HG03135 (cell line): Measurements from ENCODE around the gene ME3.
"Not testable (repeated sequence)": the region's sequence is repeated elsewhere in the genome, so short reads cannot be mapped to it uniquely, and the experiment has no call there.

Experiments
- ATAC-seq: cut with Tn5 transposase; IDR thresholded peaks from one replicate; pipeline ENCODE4 v1.9.1; 2021; ENCODE audit warnings: mild to moderate bottlenecking, moderate library complexity; ENCODE audit not compliant: unreplicated experiment

Gene ME3

DNA sequence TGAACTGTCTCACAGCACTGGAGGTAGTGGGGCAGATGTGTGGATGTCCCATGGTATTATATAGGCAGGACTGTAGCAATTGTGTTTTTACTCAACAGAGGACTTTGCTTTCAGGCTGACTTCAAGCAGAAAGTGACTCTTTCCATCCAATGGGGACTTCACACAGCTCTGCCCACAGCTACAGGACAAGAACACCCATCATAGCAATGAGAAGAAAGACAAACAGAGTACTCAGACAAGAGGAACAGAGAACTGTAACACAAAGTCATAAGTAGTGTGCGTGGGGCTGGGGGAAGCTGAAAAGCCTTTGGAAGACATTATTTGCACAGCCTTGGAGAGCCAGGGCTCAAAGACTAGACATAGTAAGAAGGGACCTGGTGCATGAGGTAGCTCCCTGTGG lies 227.4 kb downstream of the ME3 start:
- no peak for ATAC-seq

DNA sequence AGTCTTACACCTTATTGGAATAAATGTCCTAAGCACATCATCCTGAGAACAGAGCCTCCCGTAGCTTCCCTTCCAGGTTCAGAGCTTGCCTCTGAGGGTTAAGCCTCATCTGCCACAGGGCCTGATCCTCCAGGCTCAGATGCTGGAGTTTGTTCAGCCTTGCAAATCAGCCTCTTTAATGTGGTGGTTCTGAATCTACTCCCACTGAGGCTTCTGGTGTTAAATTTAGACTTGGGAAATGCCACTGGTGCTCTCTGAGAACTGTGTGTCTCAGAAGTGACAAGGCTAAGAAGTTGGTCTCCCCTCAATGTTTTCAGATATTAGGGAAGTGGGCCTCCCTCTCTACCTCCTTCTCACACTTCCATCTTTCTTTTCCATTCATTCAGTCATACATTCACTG lies 229.0 kb downstream of the ME3 start:
- no peak for ATAC-seq

DNA sequence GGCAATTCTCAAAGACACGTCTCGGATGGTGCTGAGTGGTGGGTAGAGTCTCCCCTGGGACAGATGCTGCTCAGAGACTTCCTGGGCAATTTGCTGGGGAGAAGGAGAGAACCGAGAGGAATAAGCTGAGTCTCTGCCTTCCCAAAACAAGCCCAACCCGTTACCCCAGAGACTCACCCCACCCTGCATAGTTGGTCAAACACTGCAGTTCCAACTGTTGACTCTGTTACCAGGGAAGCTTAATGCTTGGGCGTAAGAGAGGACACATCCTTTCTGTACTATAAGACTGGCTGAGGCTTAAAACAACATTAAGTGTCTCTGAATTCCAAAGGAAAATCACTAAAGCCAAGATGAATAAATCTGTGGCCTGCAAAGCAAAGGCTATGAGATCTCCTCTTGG lies 229.6 kb downstream of the ME3 start:
- ATAC-seq = no peak

DNA sequence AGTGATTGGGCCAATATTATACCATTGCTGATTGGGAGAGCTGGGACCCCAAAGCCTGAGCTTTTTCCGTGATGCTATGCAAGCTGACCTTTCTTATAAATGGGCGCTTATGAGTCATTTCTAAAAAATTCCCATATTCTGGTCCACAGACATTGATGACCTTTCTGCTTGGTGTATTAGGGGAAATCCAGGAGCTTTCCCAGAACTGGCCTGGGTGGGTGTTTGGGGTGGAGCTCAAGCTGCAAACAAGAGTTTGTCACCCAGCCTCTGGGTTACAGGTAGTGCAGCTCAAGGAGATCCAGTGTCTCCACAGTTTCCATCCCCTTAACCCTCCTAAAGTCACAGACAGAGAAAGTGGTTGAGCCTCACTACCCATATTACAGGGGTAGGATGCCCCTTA lies 230.0 kb downstream of the ME3 start:
- no peak for ATAC-seq

DNA sequence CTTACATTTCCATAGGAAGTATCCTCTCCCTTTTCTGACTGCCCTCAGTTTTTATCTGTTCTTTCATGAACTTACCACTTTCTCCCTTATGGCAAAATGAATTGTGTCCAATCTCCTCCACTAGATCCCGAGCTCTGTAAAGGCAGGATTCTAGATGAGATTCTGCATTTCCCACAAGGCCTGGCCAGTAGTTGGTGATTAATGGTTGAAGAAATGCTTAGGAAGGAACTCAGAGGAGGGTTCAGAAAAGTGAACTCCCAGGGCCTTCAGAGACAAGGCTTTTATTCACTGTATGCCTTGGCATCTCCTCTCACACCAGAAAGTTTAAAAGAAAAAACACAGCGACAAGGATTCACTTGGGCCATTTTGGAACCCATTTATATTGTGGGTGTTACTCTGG lies 231.6 kb downstream of the ME3 start:
- no peak for ATAC-seq

DNA sequence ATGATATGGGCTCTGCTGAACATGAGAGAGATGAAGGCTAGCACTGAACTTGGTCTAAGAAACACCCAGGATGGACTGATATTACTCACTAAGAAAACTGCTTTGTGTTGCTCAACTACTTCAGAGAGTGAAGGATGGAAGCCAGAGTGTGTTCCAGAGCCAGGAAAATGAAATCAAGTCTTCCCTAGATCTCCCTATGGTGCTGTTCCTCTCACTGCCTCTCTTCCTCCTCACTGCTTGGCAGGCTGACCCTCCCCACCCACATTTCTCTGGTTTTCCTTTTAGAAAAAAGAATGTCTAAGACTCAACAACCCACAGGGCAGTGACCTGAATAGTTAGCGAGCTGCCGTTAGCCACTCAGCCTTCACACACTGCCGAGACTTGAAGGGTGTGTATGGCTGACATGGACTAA lies 232.1 kb downstream of the ME3 start:
- no peak for ATAC-seq

DNA sequence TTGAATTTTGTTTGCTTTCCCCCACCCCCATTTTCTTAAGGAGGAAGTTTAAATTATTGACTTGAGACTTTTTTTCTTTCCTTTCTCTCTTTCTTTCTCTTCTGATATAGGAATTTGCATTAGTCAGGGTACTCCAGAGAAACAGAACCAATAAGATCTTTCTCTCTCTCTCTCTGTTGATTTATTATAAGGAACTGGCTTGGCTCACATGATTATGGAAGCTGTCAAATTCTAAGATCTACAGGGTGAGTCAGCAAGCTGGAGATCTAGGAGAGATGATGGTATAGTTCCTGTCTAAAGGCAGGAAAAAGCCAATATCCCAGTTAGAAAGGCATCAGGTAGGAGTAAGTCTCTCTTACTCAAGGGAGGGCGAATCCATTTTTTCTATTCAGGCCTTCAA lies 233.7 kb downstream of the ME3 start:
- no peak for ATAC-seq

DNA sequence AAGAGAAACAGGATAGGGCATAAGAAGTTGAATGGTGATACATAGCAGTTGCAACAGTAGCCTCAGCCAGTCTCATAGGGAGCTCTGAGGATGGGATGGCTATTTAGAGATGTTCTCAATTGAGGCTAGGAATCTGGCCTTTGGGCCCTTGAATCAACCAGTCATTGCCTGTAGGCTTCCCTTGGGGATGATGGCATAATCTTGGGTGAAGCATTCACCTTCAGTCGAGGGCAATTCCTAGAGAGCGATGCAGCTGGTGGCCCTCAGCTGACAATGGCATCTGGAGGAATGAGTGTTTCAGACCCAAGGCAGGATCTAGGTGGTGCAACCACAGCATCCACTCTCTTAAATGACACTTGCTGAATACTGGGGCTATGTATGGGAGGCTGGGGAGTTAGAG lies 236.7 kb downstream of the ME3 start:
- no peak for ATAC-seq

DNA sequence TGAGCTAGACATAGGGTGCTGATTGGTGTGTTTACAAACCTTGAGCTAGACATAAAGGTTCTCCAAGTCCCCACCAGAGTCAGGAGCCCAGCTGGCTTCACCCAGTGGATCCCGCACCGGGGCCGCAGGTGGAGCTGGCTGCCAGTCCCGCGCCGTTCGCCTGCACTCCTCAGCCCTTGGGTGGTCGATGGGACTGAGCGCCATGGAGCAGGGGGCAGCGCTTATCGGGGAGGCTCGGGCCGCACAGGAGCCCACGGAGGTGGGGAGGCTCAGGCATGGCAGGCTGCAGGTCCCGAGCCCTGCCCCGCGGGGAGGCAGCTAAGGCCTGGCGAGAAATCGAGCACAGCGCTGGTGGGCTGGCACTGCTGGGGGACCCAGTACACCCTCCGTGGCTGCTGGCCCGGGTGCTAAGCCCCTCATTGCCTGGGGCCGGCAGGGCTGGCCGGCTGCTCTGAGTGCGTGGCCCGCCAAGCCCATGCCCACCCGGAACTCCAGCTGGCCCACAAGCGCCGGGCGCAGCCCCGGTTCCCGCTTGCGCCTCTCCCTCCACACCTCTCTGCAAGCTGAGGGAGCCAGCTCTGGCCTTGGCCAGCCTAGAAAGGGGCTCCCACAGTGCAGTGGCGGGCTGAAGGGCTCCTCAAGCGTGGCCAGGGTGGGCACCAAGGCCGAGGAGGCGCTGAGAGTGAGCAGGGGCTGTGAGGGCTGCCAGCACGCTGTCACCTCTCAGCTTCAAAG lies 238.9 kb downstream of the ME3 start:
- not testable (repeated sequence) for ATAC-seq

DNA sequence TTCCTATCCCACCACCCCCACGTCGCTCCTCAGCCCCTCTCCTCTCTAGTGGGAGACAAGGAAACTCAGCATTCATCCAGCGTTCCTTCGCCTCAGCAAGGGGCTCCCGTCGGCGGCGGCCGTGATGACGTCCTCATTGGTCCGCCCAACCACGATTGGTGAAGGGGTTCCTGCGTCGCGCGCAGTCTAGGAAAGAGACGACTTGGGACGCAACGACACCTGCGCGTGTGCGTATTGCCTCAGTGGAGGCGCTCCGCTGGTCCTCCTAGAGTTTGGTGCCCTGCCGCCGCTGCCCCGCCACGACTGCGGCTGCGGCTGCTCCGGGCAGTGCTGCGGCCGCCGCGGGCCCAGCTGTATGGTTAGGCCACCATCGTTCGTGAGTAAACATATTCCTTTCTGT lies 241.2 kb downstream of the ME3 start:
- ATAC-seq = no peak

DNA sequence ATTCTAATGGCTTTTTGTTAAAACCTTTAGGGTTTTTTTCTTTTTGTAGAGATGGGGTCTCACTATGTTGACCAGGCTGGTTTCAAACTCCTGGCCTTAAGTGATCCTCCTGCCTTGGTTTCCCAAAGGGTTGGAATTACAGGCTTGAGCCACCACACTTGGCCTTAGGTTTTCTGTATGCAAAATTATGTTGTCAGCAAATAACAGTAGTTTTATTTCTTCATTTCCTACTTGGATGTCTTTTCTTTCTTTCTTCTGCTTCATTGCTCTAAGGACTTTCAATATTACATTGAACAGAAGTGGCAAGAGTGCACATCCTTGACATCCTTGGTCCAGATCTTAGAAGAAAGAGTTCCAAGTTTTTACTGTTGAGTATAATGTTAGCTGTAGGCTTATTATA lies 245.0 kb downstream of the ME3 start:
- no peak for ATAC-seq

DNA sequence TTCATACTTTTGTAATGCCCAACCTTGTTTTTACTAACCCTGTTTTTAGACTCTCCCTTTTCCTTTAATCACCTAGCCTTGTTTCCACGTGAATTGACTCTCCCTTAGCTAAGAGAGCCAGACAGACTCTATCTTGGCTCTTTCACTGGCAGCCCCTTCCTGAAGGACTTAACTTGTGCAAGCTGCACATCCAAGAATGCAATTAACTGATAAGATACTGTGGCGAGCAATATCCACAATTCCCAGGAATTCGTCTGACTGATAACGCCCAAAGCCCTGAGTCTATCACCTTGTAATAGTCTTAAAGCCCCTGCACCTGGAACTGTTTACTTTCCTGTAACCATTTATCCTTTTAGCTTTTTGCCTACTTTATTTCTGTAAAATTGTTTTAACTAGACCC lies 248.9 kb downstream of the ME3 start:
- not testable (repeated sequence) for ATAC-seq

DNA sequence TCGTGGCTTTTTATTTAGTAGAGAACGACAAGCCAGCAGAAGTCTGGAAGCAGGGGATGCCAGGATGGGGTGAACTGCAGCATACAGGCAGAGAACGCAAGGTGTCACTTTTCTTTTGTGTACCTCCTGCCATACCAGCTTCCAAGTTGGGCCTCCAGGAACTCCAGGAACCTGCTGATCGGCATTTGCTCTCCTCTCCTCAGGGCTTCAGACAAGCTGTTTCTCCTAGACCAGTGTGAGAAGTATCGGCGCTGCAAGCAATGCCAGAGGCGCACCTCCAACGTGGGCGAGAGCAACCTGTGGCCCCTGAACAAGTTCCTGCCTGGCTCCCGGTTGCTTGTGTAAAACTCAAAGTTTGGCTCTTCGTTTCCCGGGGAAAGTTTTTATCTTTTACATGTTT lies 250.0 kb downstream of the ME3 start:
- ATAC-seq = no peak

DNA sequence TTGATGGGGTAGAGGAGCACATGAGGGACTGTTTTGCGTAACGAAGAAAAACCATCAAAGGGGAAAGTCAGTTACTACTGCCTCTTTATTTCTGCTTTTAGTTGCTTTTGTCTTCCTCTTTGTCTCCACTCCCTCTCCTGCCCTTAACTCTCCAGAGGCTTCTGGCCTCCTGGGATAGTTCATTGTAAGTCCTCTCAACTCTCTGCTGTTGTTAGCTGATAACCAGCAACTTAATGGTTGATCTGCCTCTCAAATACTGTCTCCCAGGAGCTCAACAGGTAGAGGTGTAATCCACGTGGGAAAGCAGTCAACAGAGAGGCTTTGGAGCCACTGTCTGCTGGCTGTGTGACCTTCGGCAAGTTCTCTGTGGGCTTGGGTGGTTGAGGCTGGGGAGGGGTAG lies 250.5 kb downstream of the ME3 start:
- ATAC-seq = no peak

DNA sequence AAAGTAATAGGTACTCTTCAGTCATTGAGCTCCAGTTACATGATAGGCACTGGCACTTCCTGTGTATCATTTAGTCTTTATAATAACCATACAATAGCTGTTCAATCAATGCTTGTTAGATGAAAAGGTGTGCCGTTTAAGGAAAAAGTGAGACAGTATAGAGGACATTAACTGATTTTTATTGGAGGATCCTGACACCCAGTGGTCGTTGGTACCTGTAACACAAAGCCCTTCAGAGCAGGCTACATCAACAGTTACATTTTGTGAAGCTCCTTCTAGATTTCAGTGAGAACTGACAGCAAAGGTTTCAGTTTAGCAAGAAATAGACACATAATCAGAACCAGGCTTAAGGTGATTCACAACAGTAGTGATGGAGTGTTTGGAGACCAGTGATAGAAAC lies 253.5 kb downstream of the ME3 start:
- no peak for ATAC-seq

DNA sequence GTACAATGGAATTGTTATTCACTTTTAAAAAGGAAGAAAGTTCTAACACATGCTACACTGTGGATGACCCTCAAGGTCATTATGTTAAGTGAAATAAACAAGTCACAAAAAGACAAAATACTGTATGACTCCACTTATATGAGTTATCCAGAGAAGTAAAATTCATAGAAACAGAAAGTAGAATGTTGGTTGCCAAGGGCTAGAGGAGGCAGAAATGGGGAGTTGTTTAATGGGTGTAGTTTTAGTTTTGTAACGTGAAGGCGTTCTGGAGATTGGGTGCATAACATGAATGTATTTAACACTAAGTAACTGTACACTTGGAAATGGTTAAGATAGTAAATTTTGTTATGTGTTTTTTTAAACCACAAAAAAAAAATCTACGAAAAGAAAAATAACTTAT lies 253.9 kb downstream of the ME3 start:
- no peak for ATAC-seq

DNA sequence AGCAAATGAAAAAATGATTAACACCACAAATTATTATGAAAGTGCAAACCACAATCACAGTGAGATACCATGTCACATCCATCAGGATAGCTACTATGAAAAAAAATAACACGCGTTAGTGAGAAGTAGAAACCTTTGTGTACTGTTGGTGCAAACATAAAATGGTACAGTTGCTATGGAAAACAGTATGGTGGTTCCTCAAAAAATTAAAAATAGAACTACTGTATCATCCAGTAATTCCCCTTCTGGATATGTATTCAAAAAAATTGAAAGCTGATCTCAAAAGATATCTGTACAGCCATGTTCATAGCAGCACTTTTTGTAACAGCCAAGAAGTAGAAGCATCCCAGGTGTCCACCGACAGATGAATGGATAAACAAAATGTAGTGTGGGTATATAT lies 254.3 kb downstream of the ME3 start:
- no peak for ATAC-seq

DNA sequence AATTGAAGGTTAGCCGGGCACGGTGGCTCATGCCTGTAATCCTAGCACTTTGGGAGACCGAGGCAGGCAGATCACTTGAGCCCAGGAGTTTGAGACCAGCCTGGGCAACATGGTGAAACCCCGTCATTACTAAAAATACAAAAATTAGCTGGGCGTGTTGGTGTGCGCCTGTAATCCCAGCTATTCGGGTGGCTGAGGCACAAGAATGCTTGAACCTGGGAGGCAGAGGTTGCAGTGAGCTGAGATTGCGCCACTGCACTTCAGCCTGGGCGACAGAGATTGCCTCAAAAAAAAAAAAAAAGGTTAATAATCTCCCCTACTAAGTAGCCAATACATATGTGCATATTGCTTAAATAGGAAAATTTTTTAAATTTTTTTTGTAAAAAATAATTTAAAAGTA lies 255.5 kb downstream of the ME3 start:
- ATAC-seq = not testable (repeated sequence)

DNA sequence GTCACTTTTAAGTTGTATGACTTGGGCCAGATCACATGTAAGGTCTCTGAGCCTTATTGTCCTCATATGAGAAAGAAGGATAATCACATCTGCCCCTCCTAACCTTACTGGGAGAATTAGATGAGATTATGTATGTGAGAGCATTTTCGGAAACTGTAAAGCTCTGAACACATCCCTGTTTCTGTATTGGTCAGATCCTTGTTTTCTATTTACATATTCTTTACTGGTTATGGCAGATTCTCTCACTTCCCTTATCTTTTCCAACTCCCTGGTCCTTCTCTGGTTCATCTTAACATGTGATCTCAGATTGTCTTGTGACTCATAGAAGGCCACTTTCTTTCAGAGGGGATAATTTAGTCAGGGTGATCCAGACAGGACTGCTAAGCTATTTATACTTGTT lies 255.9 kb downstream of the ME3 start:
- ATAC-seq = no peak

DNA sequence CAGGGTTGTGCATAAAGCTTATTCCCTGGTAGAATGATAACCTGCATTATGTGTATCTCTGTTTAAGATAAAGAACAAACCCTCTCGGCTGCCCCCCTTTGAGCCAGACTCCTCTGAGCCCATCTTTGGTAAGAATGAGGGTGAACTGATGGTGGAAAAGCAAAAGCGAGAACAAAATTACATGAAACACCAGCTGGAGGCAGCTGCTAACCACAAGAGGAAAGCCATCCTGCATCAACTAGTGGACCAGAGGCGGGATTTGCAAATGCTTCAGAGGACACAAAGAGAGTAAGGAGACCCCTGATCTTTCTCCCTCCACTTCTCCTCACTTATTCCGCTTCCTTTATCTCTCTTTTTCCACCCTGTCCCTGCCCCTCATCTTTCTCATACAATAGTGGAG lies 257.4 kb downstream of the ME3 start:
- ATAC-seq = no peak

DNA sequence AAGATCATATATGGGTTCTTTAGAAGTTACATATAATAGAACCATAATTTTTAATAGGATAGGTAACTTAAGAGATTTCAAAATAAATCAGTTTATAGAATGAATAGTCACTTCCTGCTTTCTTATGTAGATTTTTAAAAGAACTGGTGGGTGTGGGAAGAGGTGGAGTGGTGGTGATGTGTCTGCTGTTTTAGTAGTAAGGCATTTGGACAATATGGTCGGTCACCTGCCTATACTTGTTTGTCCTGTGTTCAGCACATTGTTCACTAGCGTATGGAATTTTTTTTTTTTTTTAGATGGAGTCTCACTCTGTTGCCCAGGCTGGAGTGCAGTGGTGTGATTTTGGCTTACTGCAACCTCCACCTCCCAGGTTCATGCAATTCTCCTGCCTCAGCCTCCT lies 258.4 kb downstream of the ME3 start:
- ATAC-seq = no peak

DNA sequence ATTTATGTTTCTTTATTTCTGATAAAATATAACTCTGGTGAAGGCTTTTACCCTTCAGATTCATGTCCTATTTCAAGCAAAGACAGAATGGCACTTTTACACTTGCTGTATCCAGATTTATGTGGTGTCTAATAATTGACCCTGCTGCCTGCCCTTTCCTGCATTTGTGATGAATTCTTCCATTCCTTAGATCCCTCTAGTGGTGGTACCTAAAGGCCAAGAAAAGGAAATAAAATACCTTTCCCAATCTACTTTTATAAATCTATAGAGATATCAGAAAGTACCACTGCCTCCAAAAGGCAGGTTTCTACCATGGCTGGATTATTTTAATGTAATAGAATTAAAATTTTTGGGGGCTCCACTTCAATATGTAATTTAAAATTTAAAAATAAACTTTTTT lies 263.6 kb downstream of the ME3 start:
- no peak for ATAC-seq

DNA sequence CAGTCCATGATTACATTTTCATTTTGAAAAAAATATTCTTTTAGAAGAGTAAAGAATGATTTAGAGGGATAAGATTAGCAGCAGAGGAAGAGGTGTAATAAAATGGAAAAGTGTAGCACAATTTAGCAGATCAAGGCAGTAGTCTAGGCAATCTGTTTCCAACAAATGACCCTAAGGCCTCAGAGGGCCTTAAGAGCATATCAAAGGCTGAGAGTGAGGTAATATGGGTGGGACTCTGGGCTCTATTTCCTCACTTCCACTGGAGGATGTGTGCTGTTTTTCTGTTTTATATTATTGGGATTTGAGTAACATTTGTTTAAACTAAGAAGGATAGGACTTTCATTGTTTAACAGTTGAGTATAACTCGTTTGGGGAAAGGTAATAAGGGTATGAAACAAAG lies 269.0 kb downstream of the ME3 start:
- ATAC-seq = no peak
